HG02759 (cell line): ENCODE data around the gene CFAP100.

Experiments used
- ATAC-seq: cut with Tn5 transposase; IDR thresholded peaks from one replicate; pipeline ENCODE4 v1.9.1; 2021; ENCODE audit warnings: mild to moderate bottlenecking, moderate library complexity; ENCODE audit not compliant: unreplicated experiment

The CFAP100 gene

DNA sequence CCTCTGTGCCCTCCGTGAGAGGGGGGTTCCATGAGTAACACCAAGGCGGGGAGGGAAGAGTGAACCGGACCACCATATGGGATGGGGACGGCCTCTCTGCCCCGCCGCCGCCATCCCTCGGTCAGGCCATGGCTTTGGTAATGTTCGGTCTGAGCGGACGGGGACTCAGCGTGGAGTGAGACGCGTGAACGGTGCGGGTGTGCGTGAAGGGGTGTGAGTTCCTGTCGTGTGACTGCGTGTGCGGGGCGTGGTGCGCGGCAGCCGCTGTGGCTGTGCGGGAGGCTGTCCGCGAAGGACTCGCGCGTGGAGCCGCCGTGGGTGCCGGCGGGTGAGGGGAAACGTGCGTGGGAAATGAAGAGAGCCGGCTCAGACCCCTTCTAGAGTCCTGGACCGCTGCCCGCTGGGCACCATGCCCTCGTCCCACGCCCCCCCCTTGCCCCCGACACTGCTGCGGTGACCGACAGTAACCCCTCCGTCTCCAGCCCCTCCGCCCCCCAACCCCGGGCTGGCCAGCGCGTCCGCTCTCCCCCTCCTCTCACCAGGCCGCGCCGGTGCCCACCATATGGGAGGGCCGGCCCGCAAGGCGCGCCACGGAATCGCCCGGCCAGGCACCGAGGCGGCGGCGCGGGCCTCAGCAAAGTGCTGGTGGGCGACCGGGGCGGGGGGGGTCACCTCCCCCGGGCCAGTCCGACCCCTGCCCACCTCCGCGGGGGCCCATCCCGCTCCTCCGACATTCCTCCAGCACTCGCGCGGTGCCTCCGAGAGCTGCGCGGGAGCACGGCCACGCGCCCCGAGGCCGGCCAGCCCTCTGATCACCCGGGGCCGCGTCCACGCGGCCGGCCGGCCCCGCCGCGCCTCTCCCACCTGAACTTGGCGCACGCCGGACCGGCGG is 38.1 kb upstream of the CFAP100 start:
- ATAC-seq, result no peak

DNA sequence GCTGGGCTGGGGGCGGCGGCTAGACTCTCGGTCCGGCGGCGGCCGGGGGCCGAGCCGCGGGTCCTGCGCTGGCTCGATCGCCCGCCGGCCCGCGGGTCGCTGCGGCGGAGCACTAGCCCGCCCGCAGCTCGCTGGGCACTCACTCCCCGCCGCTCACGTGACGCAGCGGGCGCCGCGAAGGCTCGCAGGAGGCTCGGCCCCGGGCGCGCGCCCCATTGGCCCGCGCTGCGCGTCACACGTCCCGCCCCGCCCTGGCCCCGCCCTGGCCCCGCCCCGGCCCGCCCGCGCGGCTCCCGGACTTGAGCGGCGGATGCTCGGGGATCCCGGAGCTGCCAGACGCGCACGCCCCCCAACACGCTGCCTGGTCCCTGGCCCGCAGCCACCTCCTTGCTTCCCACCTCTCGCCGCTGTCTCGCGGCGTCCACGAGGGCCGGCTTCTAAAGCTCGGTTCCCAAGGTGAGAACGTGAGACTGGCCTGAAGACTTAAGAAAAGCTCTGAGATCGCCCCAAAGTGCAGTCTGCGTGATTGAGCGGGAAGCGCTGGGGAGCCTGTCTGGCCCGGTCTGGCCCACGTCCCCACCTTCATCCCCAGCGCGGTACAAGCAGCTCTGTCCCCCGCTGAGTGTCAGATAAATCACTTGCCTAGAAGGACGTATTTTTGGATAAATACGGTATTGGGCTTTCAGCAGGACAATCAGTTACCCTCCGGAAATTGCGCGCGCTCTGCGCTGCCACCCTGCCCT is 37.2 kb upstream of the CFAP100 start, which contains the start of gene KLF15:
KLF15 (minus strand) TSS at position 114 of the 743 bp plus-strand sequence. CDS start 4,486 bp downstream, outside the sequence.
- peak; percentile 93 for ATAC-seq

DNA sequence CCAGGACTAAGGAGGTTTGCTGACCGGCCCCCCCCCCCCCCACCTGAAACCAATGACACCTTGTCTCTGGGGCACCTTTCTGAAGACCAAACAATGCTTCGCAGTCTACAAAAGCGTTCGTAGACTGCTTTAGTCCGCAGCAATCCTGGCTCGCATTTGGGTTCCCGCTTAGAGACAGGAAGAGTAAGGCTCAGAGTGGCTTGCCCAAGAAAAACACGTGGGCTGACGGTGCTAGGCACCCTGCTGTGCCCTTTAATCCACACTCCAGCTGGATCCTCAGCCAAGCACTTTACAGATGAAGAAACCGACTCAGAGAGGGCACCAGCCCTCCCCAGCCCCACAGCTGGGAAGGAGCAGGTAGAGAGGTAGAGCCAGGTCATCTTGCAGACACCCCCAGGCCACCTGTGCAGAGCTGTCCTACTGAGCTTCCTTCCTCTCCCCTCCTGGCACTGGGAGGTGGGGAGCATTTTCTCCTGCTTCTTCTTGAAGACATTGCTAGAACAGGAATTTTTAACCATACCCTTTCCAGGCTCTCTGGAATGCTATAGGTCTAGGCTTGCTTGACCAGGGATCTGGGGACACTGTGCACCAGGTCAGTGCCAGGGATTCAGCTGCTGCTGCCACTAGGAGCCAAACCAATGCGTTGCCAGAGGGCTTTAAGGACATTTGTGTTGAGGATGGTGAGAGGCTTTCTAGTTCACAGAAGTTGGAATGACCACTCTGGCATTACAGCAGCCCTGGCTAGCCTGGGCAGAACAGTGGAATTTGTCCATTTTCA is 36.5 kb upstream of the CFAP100 start:
- ATAC-seq, result no peak

DNA sequence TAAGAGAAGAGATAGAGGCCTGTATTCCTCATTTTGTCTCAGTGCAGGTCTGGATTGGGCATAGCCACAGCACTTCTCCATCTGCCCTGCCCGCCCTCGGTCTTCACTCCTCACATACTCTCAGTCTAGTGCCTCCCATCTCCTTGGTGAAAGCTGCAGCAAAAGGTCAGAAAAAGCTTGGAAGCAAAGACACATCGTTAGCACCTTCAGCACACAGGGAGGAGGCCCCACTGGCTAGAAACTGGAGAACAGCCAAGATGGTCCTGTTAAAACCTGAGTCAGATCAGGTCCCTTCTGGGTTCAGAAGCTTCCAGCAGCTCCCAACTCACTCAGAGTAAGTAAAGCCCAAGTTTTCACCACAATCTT is 35.9 kb upstream of the CFAP100 start:
- ATAC-seq, result no peak

DNA sequence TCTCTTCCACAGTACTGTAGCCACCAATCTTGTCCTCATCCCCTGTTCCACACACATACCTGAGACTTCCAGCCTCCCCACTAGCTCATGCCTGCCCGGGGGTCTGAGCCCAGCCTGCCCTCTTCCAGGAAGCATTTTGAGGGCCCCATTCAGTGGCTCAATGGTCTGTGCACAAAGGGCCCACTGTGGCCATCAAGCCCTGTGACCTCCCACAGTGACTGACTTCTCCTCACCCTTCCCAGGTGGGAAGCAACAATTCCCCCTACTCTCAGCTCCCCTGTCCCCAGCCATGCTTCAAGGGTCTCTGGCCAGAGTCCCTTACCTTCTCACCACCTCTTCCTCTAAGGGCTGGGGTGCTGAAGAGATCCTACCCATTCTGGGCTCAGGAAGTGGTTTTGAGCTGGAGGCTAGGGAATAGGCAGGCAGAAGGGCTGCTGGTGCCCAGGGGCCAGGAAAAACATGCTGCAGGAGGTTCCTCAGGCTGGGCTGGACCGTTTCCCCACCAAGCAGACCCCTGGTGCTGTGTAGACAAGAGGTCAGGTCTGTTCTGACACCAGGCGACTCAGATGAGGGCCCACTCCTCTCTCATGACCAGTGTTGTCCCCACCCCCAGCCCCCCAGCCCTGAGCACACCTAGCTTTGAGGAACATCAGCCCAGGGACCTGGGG is 34.5 kb upstream of the CFAP100 start:
- ATAC-seq, result no peak

DNA sequence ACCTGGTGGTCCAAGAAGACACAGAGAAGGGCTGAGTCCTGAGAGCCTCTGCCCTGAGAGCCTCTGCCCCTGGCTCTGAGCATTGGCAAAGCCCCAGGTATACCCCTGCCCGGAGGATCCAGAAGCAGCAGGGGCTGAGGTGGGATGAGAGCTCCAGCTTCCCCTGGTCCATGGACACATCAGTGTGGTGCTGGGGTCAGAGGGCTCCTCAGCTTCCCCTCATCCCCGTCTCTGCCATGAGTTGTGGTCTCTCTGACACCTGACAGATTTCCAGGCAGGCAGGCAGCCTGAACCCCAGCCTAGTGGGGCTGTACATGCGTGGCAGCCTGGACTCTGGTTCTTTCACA is 34.0 kb upstream of the CFAP100 start:
- no peak for ATAC-seq

DNA sequence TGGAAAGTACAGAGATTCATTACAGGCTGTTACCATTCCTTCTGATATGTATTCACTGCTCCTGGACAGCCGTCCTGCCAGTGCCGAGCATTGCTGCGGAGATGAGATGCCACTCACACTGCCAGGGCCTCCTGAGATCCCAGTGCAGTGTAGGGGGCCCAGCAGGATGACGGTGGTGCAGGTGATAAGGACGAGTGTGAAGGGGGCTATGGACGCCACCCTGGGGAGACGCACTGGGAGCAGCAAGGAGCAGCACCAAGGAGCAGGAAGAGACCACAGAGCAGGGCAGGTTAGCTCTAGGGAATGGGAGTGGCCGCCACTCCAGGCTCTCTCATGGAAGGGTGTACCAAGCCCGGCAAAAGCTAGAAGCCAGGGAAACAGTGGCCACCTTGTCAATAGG is 33.5 kb upstream of the CFAP100 start:
- no peak for ATAC-seq

DNA sequence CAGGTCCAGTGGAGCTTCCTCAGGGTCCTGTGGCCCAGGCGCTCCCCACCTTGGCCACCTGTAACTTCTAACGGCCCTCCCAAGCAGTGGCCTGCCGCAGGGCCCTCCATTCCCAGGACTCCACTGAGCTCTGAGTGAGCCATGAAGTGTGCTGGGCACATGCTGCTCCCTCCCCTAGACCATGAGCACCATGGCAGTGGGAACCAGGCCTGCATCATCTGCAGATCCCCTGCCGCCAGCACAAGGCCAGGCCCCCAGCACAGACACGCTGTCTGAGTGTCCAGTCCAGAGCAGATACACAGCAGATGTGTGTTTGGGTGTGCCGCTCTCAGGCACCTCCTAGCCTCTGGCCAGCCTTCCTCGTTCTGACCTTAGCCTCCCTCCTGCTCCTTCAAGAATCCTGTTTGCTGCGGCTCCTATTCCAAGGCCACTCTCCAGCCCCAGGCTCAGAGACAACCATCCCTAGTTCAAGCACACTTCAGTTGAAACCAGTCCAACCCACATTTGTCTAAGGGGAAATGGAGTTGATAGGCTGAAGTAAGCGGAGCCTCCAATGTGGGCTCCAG is 30.5 kb upstream of the CFAP100 start:
- ATAC-seq, result no peak

DNA sequence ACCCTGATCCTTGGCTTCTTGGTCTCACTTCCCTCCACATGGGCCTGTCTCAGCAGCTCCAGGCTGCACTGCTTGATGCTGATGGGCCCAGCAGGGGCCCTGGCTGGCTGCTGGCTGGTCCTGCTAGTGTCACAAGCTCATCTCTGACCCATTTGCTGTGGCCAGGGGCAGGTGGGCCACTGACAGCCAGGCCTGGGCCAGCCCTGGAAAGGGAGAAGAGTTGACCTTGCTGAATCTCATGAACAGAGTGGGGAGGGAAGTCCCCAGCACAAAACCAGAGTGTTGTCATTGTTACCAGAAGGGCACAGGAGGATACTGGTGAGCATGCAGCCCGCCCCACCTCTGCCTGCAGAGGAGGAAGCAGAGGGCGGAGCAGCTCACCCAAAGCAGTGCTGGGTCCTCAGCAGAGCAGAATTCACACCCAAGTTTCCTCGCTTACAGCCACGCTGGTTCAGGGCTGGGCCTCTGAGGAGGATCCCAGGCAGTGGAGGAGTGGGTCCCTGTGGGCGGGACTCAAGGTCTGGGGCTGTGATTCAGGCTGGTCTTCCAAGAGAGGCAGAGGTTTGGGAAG is 29.9 kb upstream of the CFAP100 start:
- no peak for ATAC-seq

DNA sequence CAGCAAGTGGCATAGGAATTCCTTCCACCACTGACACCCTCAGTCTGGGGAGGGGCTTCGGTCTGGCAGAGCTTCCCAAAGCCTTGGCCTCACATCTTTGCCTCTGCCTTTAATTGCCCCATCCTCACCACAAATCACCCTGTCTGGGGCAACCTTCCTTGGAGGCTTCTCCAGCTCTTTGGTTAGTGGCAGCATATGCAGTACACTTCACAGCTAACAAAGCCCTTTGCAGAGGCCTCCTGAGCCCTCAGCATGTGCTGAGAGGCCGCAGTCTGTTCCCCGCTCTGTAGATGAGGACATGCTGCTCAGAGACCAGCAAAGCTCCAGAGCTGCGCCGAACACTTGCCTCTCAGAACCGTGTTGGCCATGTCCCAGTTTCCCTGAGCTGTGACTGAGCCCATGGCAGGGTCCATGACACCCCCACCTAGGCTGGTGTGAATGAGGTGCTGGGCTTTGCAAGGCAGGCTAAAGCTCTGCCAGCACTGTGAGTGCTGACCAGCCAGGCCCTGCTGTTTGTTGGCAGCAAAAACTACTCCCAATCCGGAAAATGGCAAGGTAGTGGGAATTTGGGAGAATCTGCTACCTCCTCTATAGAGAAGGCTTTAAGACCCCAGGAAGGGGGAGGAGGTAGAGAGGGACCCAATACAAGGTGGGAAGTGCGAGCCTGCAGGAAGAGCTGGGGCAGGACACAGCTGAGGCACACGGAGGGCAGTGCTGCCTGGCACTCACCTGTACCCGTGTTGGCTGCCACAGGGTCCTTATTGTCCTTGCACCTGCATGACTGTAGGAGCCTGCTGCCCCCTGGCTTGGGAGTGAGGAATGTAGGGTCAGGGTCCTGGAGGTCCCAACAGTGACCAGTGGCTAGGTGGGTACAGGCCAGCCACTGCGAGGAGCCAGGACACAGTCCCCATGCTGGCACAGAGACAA is 29.1 kb upstream of the CFAP100 start:
- no peak for ATAC-seq

DNA sequence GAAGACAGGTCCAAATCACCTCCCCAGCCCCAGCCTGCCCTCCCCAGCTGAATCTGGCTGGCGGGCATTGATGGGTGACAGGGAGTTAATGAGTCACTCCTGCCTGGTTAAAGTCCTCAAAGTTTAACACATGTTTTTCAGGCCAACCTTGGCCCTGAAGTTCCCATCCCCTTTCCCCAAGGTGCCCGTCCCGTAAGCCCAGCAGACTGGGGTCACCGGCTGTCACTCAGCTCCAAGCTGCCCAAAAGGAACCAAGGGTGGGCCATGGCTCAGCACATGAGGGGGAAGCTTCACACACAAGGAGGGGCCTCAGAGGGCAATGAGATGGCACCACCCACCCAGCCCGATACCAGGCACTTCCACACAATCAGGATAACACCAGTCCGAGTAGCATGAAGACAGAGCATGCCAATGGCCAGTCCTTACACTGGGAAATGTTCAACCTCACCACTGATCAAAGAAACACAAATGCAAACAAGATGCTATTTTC is 27.3 kb upstream of the CFAP100 start:
- no peak for ATAC-seq

DNA sequence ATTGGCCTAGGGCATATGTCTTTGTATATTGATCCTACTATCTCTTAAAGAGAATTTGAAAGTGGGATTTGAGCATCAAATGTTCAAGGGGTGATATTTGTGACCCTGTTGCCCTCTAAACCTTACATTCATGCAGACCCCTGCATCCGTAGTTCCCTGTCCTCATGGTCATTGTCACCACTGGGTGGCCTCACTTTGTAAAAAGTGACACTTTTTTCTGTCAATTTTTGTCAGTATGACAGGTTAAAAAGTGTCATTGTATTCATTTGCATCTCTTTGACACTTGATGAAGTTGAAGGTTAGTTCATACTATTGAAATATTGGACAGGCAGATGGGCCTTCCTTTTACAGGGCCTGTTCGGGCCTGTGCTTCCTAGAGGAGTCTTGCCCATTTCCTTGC is 25.2 kb upstream of the CFAP100 start:
- ATAC-seq, result no peak

DNA sequence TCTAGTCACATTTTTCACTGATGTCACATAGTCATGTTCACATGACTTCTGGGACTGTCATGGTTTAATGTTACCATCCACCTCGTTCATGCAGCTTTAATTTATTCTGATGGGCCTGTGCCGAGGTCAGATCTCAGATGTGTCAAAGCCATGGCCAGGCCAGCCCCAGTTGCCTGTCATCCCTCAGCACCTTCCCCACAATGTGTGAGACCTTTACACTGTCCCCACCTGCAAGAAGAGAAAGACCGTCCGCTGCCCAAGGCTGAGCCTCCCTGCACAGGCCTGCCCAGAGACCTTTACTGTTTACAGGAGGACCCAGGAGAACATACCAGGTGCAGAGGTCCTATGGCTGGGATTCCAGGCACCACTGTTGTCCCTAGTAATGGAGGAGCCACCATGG is 24.7 kb upstream of the CFAP100 start:
- no peak for ATAC-seq

DNA sequence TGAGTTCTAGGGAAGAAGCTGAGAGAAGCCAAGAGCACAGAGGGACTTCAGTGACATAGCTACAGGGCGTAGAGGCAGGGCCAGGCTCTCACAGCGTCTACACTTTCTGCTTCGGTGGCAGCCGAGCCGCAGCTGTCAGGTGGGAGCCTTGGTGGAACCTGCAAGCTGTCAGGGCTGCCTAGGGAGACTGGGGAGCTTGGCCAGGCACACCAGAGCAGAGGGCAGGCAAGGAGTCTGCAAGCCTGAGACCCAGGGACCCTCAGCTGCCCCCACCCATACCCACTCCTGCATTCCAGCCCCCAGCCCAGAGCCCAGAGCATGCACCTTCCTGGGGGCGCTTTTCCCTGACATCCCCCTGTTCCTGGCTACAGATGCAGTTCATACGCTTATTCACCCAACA is 24.1 kb upstream of the CFAP100 start:
- ATAC-seq, result no peak

DNA sequence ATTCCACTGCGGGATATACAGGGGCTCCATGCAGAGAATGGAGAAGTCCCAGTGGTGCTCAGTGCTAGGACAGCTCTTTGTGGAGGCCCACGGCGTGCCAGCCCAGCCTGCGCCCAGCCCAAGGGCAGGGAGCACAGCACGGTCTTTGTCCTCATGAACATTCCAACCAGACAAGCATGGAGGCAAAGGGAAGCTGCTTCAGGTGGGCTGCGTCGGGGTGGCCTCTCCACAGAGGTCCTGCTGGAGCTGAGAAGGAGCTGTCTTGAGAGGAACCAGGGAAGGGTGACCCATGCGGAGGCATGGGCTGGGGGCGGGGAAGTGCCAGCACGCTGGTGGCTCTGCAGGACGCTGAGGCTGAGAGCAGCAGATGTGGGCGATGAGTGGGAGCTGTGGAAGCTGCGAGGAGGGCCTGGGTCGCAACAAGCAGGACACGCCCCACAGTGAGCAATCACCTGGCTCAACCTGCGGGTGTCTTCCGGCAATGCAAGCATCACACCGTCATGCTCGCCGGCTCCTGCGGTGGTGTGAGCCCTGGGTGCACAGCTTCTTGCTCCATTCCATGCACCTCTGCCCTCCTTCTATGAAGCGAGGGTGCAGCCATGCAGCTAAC is 23.5 kb upstream of the CFAP100 start:
- ATAC-seq, result no peak

DNA sequence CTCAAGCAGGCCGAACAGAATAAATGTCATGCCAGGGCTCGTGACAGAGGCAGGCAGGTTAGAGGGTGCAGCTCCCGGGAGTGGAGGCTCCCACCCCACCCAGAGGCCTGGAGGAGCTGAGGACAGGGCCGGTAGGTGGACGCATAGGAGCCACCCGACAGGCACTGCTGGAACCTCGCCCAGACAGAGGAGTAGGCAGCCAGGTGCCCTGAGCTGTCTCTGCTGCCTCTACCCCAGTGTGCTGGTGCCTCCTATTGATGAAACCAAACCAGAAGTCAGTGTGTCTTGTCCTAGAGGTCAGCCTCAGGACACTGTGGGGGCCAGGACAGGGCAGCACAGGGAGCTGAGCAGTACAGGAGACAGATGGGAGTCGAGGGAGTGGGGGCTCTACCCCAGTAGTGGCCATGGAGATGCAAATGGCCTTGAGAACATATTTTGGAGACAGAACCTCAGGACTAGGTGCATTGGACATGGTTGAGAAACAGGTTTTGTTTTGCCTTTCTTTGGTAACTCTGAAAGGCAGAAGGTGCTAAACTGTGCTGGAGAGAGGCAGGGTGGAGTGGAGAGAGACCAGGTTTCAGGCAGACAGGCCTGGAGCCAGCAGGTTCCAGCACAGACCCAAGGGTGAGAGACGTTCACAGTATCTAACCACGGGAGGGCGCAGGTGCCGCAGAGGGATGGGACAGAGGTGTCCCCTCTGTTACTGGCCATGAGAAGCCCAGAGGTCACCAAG is 22.1 kb upstream of the CFAP100 start:
- ATAC-seq, result no peak

DNA sequence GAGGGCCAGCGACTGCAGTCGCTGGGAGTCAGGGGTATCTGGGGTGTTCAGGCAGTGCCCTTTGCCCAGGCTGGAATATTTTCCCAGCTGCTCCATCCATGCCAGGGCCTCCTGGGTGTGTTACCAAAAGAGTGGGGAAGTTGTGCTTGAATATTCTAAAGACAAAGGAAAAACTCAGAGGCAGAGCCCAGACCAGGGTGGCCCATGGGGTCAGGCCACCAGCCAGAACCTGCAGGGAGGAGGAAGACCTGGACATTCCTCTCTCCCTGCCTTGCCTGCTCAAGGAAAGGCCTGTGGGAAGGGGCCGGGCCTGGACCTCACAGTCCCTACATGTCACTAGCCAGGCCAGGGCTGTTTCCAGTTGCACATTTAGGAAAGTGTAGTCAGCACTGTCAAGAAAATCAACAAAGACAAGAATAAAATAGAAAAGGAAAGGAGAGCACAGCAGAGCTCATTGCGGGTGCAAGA is 21.5 kb upstream of the CFAP100 start:
- no peak for ATAC-seq
